Measurements from ENCODE around the gene GAB2. TPM values are rescaled to one million over a fixed set of nuclear protein-coding genes. Genes with fewer than 3 reads are reported as not detected.

Gene GAB2
- total RNA-seq, 1 experiment from 2014 or later = 3.3 TPM

DNA sequence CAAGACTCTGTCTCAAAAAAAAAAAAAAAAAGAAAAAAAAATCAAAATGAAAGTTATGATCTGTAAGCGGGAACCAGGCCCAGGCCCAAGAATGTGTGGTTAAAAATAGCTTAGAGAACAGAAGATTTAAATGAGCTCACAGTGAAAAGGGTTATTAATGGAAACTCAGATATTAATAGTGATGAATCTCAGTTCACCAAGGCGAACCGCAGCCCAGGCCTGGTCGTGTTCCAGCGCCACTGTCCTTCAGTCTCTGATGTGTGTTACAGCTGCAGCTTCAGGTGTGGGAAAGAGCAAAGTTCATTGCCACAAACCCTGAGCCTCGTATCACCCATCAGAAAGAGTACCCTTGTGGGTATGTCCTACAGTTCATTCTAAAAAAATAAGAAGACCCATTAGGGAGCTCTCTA is 107.1 kb downstream of the GAB2 start:
- peaks cover 3 to 8% of the 10 kb centered on the region in 2 experiments for H3K4me1 Mint-ChIP-seq
- H4K91ac ChIP-seq (ENCODE audit: insufficient read length, low read depth, low read length) = no peak overlapping the region
- no peaks in the 10 kb centered on the region for H3K27me3 ChIP-seq (ENCODE audit: insufficient read depth, low read length)
- H3K79me1 ChIP-seq (ENCODE audit: insufficient read depth, low read depth, low read length, poor library complexity, severe bottlenecking) = no peaks in the 10 kb centered on the region
- H2BK5ac ChIP-seq (ENCODE audit: insufficient read length, low read length) = no peak overlapping the region
- no peak overlapping the region for H3K18ac ChIP-seq (ENCODE audit: insufficient read length, low read depth, low read length)
- H3K9ac ChIP-seq (ENCODE audit: extremely low read depth, insufficient read length, low read length) = no peak overlapping the region
- no peak overlapping the region for H2AK5ac ChIP-seq (ENCODE audit: insufficient read length, low read length)
- WGBS (ENCODE audit: extremely low coverage, insufficient read length, low lambda C conversion rate) = no CpG with 5 or more reads among the region's 6 CpGs
- H3K23ac ChIP-seq (ENCODE audit: insufficient read length, low read depth, low read length) = no peak overlapping the region
- no peaks in the 10 kb centered on the region for H3K9me3 ChIP-seq (ENCODE audit: control insufficient read depth, low read depth, low read length)
- H2BK120ac ChIP-seq (ENCODE audit: low read depth, low read length, poor library complexity, severe bottlenecking) = no peak overlapping the region
- H3K27me3 Mint-ChIP-seq (ENCODE audit: low read depth) = no peaks in the 10 kb centered on the region
- no peaks in the 10 kb centered on the region for H3K4me1 ChIP-seq (ENCODE audit: insufficient read depth, low read length)
- no peaks in the 10 kb centered on the region for H3K79me2 ChIP-seq (ENCODE audit: insufficient read depth, low read length)
- H4K20me1 ChIP-seq (ENCODE audit: control insufficient read depth, insufficient read depth, insufficient read length) = no peaks in the 10 kb centered on the region
- no peak overlapping the region for H2BK15ac ChIP-seq (ENCODE audit: low read depth, low read length)
- H3T11ph ChIP-seq (ENCODE audit: low read length) = no peak overlapping the region
- H3K4me3 Mint-ChIP-seq = no peak overlapping the region
- no peak overlapping the region for H2BK20ac ChIP-seq (ENCODE audit: low read depth, low read length, poor library complexity, severe bottlenecking)
- no peak for DNase-seq
- no peak overlapping the region for H2AFZ ChIP-seq (ENCODE audit: low read length)
- TF ChIP-seq, protein P1, sequence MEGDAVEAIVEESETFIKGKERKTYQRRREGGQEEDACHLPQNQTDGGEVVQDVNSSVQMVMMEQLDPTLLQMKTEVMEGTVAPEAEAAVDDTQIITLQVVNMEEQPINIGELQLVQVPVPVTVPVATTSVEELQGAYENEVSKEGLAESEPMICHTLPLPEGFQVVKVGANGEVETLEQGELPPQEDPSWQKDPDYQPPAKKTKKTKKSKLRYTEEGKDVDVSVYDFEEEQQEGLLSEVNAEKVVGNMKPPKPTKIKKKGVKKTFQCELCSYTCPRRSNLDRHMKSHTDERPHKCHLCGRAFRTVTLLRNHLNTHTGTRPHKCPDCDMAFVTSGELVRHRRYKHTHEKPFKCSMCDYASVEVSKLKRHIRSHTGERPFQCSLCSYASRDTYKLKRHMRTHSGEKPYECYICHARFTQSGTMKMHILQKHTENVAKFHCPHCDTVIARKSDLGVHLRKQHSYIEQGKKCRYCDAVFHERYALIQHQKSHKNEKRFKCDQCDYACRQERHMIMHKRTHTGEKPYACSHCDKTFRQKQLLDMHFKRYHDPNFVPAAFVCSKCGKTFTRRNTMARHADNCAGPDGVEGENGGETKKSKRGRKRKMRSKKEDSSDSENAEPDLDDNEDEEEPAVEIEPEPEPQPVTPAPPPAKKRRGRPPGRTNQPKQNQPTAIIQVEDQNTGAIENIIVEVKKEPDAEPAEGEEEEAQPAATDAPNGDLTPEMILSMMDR (conservative IDR thresholded peaks at IDR 0.05) = no peak
- H3K14ac ChIP-seq (ENCODE audit: insufficient read depth, low read length) = no peak overlapping the region
- H3K27ac Mint-ChIP-seq = no peak overlapping the region
- H3K36me3 Mint-ChIP-seq (ENCODE audit: insufficient read depth in 1 of 3, low read depth in 3 of 3) = no peaks in the 10 kb centered on the region
- H3K56ac ChIP-seq (ENCODE audit: insufficient read length, low read depth, low read length) = no peak overlapping the region
- no peak overlapping the region for H4K5ac ChIP-seq (ENCODE audit: insufficient read length, low read depth, low read length)
- no peak overlapping the region for H2BK12ac ChIP-seq (ENCODE audit: insufficient read length, low read depth, low read length)
- H3K27ac ChIP-seq (ENCODE audit: insufficient read length, low read depth, low read length) = no peak overlapping the region
- H4K8ac ChIP-seq (replicated peaks; ENCODE audit: insufficient read length, low read depth, low read length) = no peak overlapping the region
- no peaks in the 10 kb centered on the region for H3K9me3 Mint-ChIP-seq
- H3K23me2 ChIP-seq (ENCODE audit: insufficient read length, low read depth, low read length, poor library complexity, severe bottlenecking) = no peaks in the 10 kb centered on the region
- no peak overlapping the region for H3K4me2 ChIP-seq (ENCODE audit: insufficient read depth, insufficient read length, low read length)
- H3K4ac ChIP-seq (ENCODE audit: low read depth, low read length) = no peak overlapping the region

All from H9 (cell line).